ENCODE data around the gene RABGAP1L.
"Not testable (repeated sequence)": the region's sequence is repeated elsewhere in the genome, so short reads cannot be mapped to it uniquely, and the experiment has no call there.

The RABGAP1L gene

GRCh38 chr1:174247472-174247871, 88.2 kb downstream of the RABGAP1L start:
- no peaks in the 10 kb centered on the region for H3K4me1 ChIP-seq (ENCODE audit: insufficient read depth, low read length, poor library complexity, severe bottlenecking)
- H3K9me3 ChIP-seq (ENCODE audit: insufficient read depth, low read depth, low read length) = no peaks in the 10 kb centered on the region
- H3F3A ChIP-seq (ENCODE audit: low read depth) = peaks cover 2% of the 10 kb centered on the region; the same call in 1 of the 2 replicates
- H3K27me3 ChIP-seq (ENCODE audit: insufficient read depth, low read length, poor library complexity, severe bottlenecking) = no peaks in the 10 kb centered on the region
- no peaks in the 10 kb centered on the region for H3K9me2 ChIP-seq (replicated peaks; ENCODE audit: low read depth, low read length)
- H3K4me2 ChIP-seq (ENCODE audit: low read depth, low read length, poor library complexity, severe bottlenecking) = no peak overlapping the region
- H2AFZ ChIP-seq (ENCODE audit: low read length) = no peak overlapping the region
- peaks cover 23% of the 10 kb centered on the region; the same call in 1 of the 2 replicates for H3K36me3 ChIP-seq (ENCODE audit: insufficient read depth, low read length)
- no peak overlapping the region for H3K9ac ChIP-seq (ENCODE audit: low read depth, low read length, poor library complexity, severe bottlenecking)
- TF ChIP-seq EZH2phosphoT487 (IDR thresholded peaks at IDR 0.05; ENCODE audit: borderline replicate concordance) (no peak), CTCF (conservative IDR thresholded peaks at IDR 0.05; ENCODE audit: low read length) (no peak)
- no peaks in the 10 kb centered on the region for H4K20me1 ChIP-seq (ENCODE audit: insufficient read depth, low read length, poor library complexity, severe bottlenecking)
- H3K79me2 ChIP-seq (ENCODE audit: insufficient read depth, low read length) = no peaks in the 10 kb centered on the region
- no peak overlapping the region for H3K4me3 ChIP-seq (ENCODE audit: low read length, poor library complexity, severe bottlenecking)

GRCh38 chr1:174248041-174248440, 88.7 kb downstream of the RABGAP1L start:
- H3K27me3 ChIP-seq (ENCODE audit: insufficient read depth, low read length, poor library complexity, severe bottlenecking) = no peaks in the 10 kb centered on the region

GRCh38 chr1:174256386-174256785, 97.1 kb downstream of the RABGAP1L start:
- not testable (repeated sequence) for H3K9ac ChIP-seq (ENCODE audit: low read depth, low read length, poor library complexity, severe bottlenecking); H3F3A ChIP-seq (ENCODE audit: low read depth); H3K4me2 ChIP-seq (ENCODE audit: low read depth, low read length, poor library complexity, severe bottlenecking); H2AFZ ChIP-seq (ENCODE audit: low read length); H3K9me3 ChIP-seq (ENCODE audit: insufficient read depth, low read depth, low read length); H3K9me2 ChIP-seq (replicated peaks; ENCODE audit: low read depth, low read length); H3K79me2 ChIP-seq (ENCODE audit: insufficient read depth, low read length); H3K4me1 ChIP-seq (ENCODE audit: insufficient read depth, low read length, poor library complexity, severe bottlenecking); H3K4me3 ChIP-seq (ENCODE audit: low read length, poor library complexity, severe bottlenecking); H4K20me1 ChIP-seq (ENCODE audit: insufficient read depth, low read length, poor library complexity, severe bottlenecking); H3K27me3 ChIP-seq (ENCODE audit: insufficient read depth, low read length, poor library complexity, severe bottlenecking); H3K36me3 ChIP-seq (ENCODE audit: insufficient read depth, low read length)

More at GRCh38 chr1:174248041-174248440, 88.7 kb downstream of the RABGAP1L start:
- H3K4me3 ChIP-seq (ENCODE audit: low read length, poor library complexity, severe bottlenecking) = no peak overlapping the region
- H3K4me1 ChIP-seq (ENCODE audit: insufficient read depth, low read length, poor library complexity, severe bottlenecking) = no peaks in the 10 kb centered on the region
- no peak overlapping the region for H3K9ac ChIP-seq (ENCODE audit: low read depth, low read length, poor library complexity, severe bottlenecking)
- H3K9me3 ChIP-seq (ENCODE audit: insufficient read depth, low read depth, low read length) = no peaks in the 10 kb centered on the region
- no peak for TF ChIP-seq EZH2phosphoT487 (IDR thresholded peaks at IDR 0.05; ENCODE audit: borderline replicate concordance)
- no peak for TF ChIP-seq CTCF (conservative IDR thresholded peaks at IDR 0.05; ENCODE audit: low read length)
- H3F3A ChIP-seq (ENCODE audit: low read depth) = peaks cover 2% of the 10 kb centered on the region; the same call in 1 of the 2 replicates
- no peak overlapping the region for H2AFZ ChIP-seq (ENCODE audit: low read length)
- H3K9me2 ChIP-seq (replicated peaks; ENCODE audit: low read depth, low read length) = no peaks in the 10 kb centered on the region
- peaks cover 18% of the 10 kb centered on the region; the same call in 1 of the 2 replicates for H3K36me3 ChIP-seq (ENCODE audit: insufficient read depth, low read length)
- H3K79me2 ChIP-seq (ENCODE audit: insufficient read depth, low read length) = no peaks in the 10 kb centered on the region
- no peak overlapping the region for H3K4me2 ChIP-seq (ENCODE audit: low read depth, low read length, poor library complexity, severe bottlenecking)
- H4K20me1 ChIP-seq (ENCODE audit: insufficient read depth, low read length, poor library complexity, severe bottlenecking) = no peaks in the 10 kb centered on the region

- Histone ChIP-seq H3K9me3 (ENCODE audit: insufficient read depth, low read depth, low read length) (no peaks in the 10 kb centered on the region), H3K9ac (ENCODE audit: low read depth, low read length, poor library complexity, severe bottlenecking) (no peak overlapping the region), H2AFZ (ENCODE audit: low read length) (no peak overlapping the region), H3K36me3 (ENCODE audit: insufficient read depth, low read length) (no peaks in the 10 kb centered on the region), H3K4me2 (ENCODE audit: low read depth, low read length, poor library complexity, severe bottlenecking) (no peak overlapping the region), H3K9me2 (replicated peaks; ENCODE audit: low read depth, low read length) (no peaks in the 10 kb centered on the region), H3K4me3 (ENCODE audit: low read length, poor library complexity, severe bottlenecking) (no peak overlapping the region), H3K4me1 (ENCODE audit: insufficient read depth, low read length, poor library complexity, severe bottlenecking) (no peaks in the 10 kb centered on the region), H3K79me2 (ENCODE audit: insufficient read depth, low read length) (no peaks in the 10 kb centered on the region), H4K20me1 (ENCODE audit: insufficient read depth, low read length, poor library complexity, severe bottlenecking) (no peaks in the 10 kb centered on the region), H3K27me3 (ENCODE audit: insufficient read depth, low read length, poor library complexity, severe bottlenecking) (no peaks in the 10 kb centered on the region), H3F3A (ENCODE audit: low read depth) (no peaks in the 10 kb centered on the region)
- TF ChIP-seq EZH2phosphoT487 (IDR thresholded peaks at IDR 0.05; ENCODE audit: borderline replicate concordance) (no peak), CTCF (conservative IDR thresholded peaks at IDR 0.05; ENCODE audit: low read length) (peak; percentile 74)
Observed at GRCh38 chr1:174258148-174258550, 98.8 kb downstream of the RABGAP1L start.
